Left cardiac atrium (tissue), 4 donors: Measurements from ENCODE around the gene AUTS2. TPM values are rescaled to one million over a fixed set of nuclear protein-coding genes. Genes with fewer than 3 reads are reported as not detected.

Source experiments
- ATAC-seq, 2 donors: fragments of 200-7000 bp; cut with Tn5 transposase; one replicate each; pipeline ENCODE4 v1.9.1; 2020; ENCODE audit warnings: mild to moderate bottlenecking in 2 of 2, moderate library complexity in 2 of 2
- DNase-seq: peaks from one replicate; pipeline ENCODE4 v3.0.0-alpha.2; 2020
- intact Hi-C, 2 donors: fragments of 100-400 bp; cut with DNase I; formaldehyde crosslinking; loops; one replicate each; pipeline versions ENCODE4 v1.14.1 to v1.15.1; 2022 to 2023
- total RNA-seq, 2 donors: library from RNA; stranded (reverse); fragmentation: NEBNext Ultra II Directional; extraction: Animal tissue kit (Norgen Biotek cat#: 25700); gene quantifications; one replicate each; pipeline ENCODE4 v1.2.1, GENCODE V29; 2021
- donor health status: DM: no; HTN: yes; CAD: no.
- donor health status: DM: no; HTN: yes; CAD: no; lungs with severe emphysema.
- donor health status: DM: yes; HTN: yes; CAD: no.
- donor health status: Dilated cardiomyopathy.

AUTS2 gene
- total RNA-seq, 2 donors from 2014 or later = 10.5 to 15.2 TPM

GRCh38 chr7:70542750-70543376 lies 944.6 kb downstream of the AUTS2 start:
- DNase-seq (no peak), ATAC-seq (peak; percentile 64 to 73)
- intact Hi-C loops = no loop called here

- intact Hi-C loops = no loop called here
- ATAC-seq = no peak
- no peak for DNase-seq
Measured at GRCh38 chr7:70544016-70544415, 945.7 kb downstream of the AUTS2 start.

GRCh38 chr7:70545214-70545613 lies 946.9 kb downstream of the AUTS2 start:
- intact Hi-C loops = no loop called here
- ATAC-seq = no peak
- DNase-seq = no peak

- intact Hi-C loops = no loop called here
- DNase-seq (no peak), ATAC-seq (no peak)
Measured at GRCh38 chr7:70552141-70552540, 953.9 kb downstream of the AUTS2 start.

- intact Hi-C loops = no loop called here
- no peak for ATAC-seq
- no peak for DNase-seq
Measured at GRCh38 chr7:70553364-70553763, 955.1 kb downstream of the AUTS2 start.

- intact Hi-C loops = no loop called here
- no peak for DNase-seq
- no peak for ATAC-seq
Measured at GRCh38 chr7:70554646-70555045, 956.4 kb downstream of the AUTS2 start.

GRCh38 chr7:70556761-70557160 lies 958.5 kb downstream of the AUTS2 start:
- DNase-seq = no peak
- intact Hi-C loops = no loop called here
- ATAC-seq = no peak

- ATAC-seq (no peak), DNase-seq (no peak)
- intact Hi-C loops = no loop called here
Measured at GRCh38 chr7:70557338-70557737, 959.1 kb downstream of the AUTS2 start.

GRCh38 chr7:70559815-70560214 lies 961.5 kb downstream of the AUTS2 start:
- no peak for ATAC-seq
- intact Hi-C loops = no loop called here

GRCh38 chr7:70563960-70564359 lies 965.7 kb downstream of the AUTS2 start:
- ATAC-seq (no peak), DNase-seq (no peak)
- intact Hi-C loops = no loop called here

More at GRCh38 chr7:70559815-70560214, 961.5 kb downstream of the AUTS2 start:
- DNase-seq = no peak

- DNase-seq = no peak
- ATAC-seq = no peak
- intact Hi-C loops = no loop called here
Measured at GRCh38 chr7:70565721-70566370, 967.6 kb downstream of the AUTS2 start.

GRCh38 chr7:70566671-70567070 lies 968.4 kb downstream of the AUTS2 start:
- intact Hi-C loops = no loop called here
- DNase-seq = no peak
- ATAC-seq = no peak

GRCh38 chr7:70568674-70569334 lies 970.5 kb downstream of the AUTS2 start:
- intact Hi-C loops = no loop called here
- peak; percentile 77 to 87 for ATAC-seq
- DNase-seq = peak; percentile 24

GRCh38 chr7:70569335-70569819 lies 971.1 kb downstream of the AUTS2 start:
- intact Hi-C loops = no loop called here
- ATAC-seq = peak; percentile 58 to 66
- no peak for DNase-seq

GRCh38 chr7:70570029-70570428 lies 971.8 kb downstream of the AUTS2 start:
- no peak for ATAC-seq
- DNase-seq = no peak
- intact Hi-C loops = no loop called here

- no peak for ATAC-seq
- intact Hi-C loops = no loop called here
- no peak for DNase-seq
Measured at GRCh38 chr7:70570961-70571360, 972.7 kb downstream of the AUTS2 start.

GRCh38 chr7:70571403-70571934 lies 973.2 kb downstream of the AUTS2 start:
- intact Hi-C loops = no loop called here
- no peak for ATAC-seq
- no peak for DNase-seq

GRCh38 chr7:70571961-70572360 lies 973.7 kb downstream of the AUTS2 start:
- no peak for DNase-seq
- ATAC-seq = peak; percentile 46 to 62
- intact Hi-C loops = no loop called here

GRCh38 chr7:70572571-70572970 lies 974.3 kb downstream of the AUTS2 start:
- DNase-seq = no peak
- ATAC-seq = no peak
- intact Hi-C loops = no loop called here

GRCh38 chr7:70573071-70573661 lies 974.9 kb downstream of the AUTS2 start:
- intact Hi-C loops = no loop called here
- no peak for ATAC-seq
- DNase-seq = no peak
